ENCODE measurements around the gene PLEKHM3. TPM values are rescaled to one million over a fixed set of nuclear protein-coding genes. Genes with fewer than 3 reads are reported as not detected.
A peak's percentile ranks its signal among the peaks of the same experiment; 100 is the strongest.

The PLEKHM3 gene
- total and polyA plus RNA-seq, 8 donors = 14.4 to 17.9 (median 16.0) TPM

DNA sequence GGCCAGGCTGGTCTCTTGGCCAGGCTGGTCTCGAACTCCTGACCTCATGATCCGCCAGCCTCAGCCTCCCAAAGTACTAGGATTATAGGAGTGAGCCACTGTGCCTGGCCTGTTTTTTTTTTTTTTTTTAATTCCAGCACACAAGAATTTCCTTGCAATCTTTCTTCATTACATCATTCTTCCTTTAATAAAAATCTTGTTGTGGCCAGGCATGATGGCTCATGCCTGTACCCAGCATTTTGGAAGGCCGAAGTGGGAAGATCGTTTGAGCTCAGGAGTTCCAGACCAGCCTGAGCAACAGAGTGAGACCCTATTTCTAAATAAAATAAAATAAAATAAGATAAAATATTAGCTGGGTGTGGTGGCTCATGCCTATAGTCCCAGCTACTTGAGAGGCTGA lies 21.4 kb upstream of the PLEKHM3 start:
- Histone ChIP-seq H3K27ac (no peak overlapping the region), H3K9me3 (no peaks in the 10 kb centered on the region), H3K4me1 (no peaks in the 10 kb centered on the region), H3K27me3 (no peaks in the 10 kb centered on the region), H3K4me3 (no peak overlapping the region), H3K36me3 (no peaks in the 10 kb centered on the region)
- intact Hi-C loops (cut with DNase I) = no loop called here
- TF ChIP-seq, protein P1, sequence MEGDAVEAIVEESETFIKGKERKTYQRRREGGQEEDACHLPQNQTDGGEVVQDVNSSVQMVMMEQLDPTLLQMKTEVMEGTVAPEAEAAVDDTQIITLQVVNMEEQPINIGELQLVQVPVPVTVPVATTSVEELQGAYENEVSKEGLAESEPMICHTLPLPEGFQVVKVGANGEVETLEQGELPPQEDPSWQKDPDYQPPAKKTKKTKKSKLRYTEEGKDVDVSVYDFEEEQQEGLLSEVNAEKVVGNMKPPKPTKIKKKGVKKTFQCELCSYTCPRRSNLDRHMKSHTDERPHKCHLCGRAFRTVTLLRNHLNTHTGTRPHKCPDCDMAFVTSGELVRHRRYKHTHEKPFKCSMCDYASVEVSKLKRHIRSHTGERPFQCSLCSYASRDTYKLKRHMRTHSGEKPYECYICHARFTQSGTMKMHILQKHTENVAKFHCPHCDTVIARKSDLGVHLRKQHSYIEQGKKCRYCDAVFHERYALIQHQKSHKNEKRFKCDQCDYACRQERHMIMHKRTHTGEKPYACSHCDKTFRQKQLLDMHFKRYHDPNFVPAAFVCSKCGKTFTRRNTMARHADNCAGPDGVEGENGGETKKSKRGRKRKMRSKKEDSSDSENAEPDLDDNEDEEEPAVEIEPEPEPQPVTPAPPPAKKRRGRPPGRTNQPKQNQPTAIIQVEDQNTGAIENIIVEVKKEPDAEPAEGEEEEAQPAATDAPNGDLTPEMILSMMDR (IDR thresholded peaks at IDR 0.05) = no peak
- DNase-seq (no peak), ATAC-seq (no peak)

DNA sequence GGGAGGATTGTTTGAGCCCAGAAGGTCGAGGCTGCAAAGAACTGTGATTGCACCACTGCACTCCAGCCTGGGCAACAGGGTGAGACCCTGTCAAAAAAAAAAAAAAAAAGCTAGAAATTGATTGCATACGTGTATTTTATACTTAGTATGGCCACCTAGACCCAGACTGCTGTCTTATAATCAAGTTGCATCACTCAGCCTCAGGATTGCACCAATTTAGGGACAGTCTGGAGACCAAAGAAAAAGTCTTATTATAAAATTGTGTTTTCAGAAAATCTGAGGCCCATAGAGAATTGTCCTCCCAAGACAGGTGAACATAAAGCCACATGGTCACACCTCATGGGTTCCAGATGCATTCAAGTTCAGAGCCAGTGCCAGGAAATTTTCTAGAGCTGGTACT lies 17.1 kb upstream of the PLEKHM3 start:
- DNase-seq = no peak
- TF ChIP-seq, protein P1 (IDR thresholded peaks at IDR 0.05) = no peak
- intact Hi-C loops (cut with DNase I) = no loop called here

DNA sequence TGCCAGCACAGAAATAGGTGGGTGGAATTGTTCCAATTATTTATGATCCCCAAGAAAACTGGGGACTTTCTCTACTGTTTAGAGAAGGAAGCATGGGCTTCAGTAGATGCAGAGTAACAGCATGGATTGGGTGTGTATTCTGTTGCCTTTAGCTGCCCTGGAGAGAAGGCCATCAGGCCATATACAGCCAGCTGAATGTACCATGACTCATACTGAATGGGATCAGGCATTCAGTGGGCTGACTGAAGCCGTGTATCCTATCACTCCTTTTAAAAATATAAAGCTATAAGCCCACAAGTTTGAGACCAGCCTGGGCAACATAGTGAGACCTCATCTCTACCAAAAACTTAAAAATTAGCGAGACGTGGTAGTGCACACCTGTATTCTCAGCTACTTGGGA lies 16.7 kb upstream of the PLEKHM3 start:
- H3K9me3 ChIP-seq = no peaks in the 10 kb centered on the region
- ATAC-seq (no peak), DNase-seq (no peak)
- no peak overlapping the region for H3K27ac ChIP-seq
- H3K27me3 ChIP-seq = no peaks in the 10 kb centered on the region
- TF ChIP-seq, protein P1 (IDR thresholded peaks at IDR 0.05) = no peak
- no peak overlapping the region for H3K4me3 ChIP-seq
- no peaks in the 10 kb centered on the region for H3K36me3 ChIP-seq
- H3K4me1 ChIP-seq = no peaks in the 10 kb centered on the region
- intact Hi-C loops (cut with DNase I) = no loop called here

More for the DNA sequence above, 17.1 kb upstream of the PLEKHM3 start:
- no peak for ATAC-seq
- Histone ChIP-seq H3K36me3 (no peaks in the 10 kb centered on the region), H3K9me3 (no peaks in the 10 kb centered on the region), H3K4me3 (no peak overlapping the region), H3K27ac (no peak overlapping the region), H3K4me1 (no peaks in the 10 kb centered on the region), H3K27me3 (no peaks in the 10 kb centered on the region)

DNA sequence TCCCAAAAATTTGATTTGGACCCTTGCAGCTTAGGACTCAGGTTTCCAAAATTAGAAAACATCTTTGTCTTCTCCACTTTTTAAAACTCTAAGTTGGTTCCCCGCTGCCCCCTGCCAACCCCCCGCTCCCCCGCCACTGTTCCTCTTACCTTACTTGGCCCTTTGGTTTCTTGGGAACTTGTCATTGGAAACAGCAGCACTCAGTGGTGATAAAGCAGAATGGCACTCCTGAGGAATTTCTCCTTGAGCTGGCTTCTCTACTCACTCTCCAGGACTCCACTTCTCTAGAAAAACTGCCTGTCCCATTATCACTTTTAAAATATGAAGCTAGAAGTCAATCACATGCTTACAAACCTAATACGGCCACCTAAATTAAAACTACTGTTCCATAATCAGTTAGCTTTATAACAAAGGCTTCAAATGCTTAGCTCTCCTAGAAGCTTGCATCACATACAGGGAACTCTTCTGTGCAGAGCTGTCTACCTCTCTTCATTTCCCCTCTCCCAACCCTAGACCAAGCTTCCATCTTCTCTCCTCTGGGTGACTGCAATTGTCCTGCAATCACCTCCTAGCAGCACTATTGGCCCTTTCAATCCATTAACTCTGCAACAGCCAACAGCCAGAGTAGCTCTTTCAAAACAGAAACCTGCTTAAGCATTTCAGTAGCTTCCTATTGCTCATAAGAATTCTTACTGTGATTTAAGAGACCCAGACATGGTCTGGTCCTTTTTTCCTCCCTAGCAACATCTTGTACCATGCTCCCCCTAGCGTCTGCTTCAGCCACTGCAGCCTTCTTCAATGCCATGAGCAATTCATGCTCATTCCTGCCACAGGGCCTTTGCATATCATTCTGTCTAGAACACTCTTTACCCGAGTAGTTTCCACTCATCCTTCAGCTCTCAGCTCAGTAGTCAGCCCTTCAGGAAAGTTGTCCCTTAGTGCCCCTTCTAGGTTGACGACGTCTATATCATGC lies 15.2 kb upstream of the PLEKHM3 start:
- no peaks in the 10 kb centered on the region for H3K36me3 ChIP-seq
- DNase-seq = peak in 2 of 4 donors; percentile 61 to 62
- no peak overlapping the region for H3K4me3 ChIP-seq
- no peaks in the 10 kb centered on the region for H3K9me3 ChIP-seq
- no peaks in the 10 kb centered on the region for H3K27me3 ChIP-seq
- TF ChIP-seq, protein P1 (IDR thresholded peaks at IDR 0.05) = peak; percentile 54 to 81
- H3K4me1 ChIP-seq = no peaks in the 10 kb centered on the region
- intact Hi-C loops (cut with DNase I) = no loop called here
- no peak overlapping the region for H3K27ac ChIP-seq
- ATAC-seq = peak; percentile 92

DNA sequence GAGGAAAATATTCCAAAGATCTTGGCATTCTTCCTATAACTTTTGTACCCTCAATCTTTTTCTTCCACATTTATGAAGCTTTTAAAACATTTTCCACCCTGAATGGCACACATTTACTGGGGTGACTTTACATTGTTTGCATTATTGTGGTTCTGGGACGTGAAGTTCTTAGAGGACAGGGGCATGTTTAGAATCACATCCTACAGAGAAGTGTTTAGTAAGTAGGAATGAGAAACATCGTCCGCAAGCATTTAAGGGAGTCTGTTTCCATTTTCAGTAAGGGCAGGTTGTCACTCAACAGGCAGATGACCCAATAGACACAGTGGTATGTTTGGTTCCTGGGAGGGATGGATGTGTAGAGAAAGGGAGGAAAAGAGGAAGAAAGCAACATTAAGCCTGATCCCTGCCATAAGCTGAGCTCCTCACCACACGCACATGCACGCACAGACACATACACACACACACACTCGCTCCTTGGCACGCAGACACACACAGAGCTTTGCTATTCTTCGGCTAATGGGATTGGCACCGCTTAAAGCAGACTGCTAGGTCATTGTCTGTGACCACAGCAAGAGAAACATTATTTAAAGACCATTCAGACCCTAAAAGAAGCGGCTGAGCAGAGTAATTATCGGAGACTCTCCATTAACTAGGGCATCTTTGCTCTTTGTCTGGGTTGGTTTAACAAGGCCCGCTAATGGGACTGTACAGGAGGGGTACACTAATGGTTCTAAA lies 14.2 kb upstream of the PLEKHM3 start:
- Histone ChIP-seq H3K9me3 (no peaks in the 10 kb centered on the region), H3K4me1 (no peaks in the 10 kb centered on the region), H3K4me3 (no peak overlapping the region), H3K36me3 (no peaks in the 10 kb centered on the region), H3K27ac (no peak overlapping the region), H3K27me3 (no peaks in the 10 kb centered on the region)
- no peak for ATAC-seq
- DNase-seq = no peak
- intact Hi-C loops (cut with DNase I) = loop anchor here in 1 of 2 donors (10.0 kb wide), 1 partner anchor 275 kb away; the partner anchor contains the start of gene FZD5
- TF ChIP-seq, protein P1 (IDR thresholded peaks at IDR 0.05) = no peak

All from left lung (tissue), 10 donors.